H1 (cell line): ENCODE results near the gene IGSF9B.

Experiments used
- CREB1 ChIP-seq: IDR thresholded peaks from 2 replicates; pipeline ENCODE4 v1.6.1; 2012; ENCODE audit warnings: inconsistent platforms
- CTCF ChIP-seq, 3 experiments: IDR thresholded peaks; 1 replicate in 2 of 3; 2 replicates in 1 of 3; pipeline versions ENCODE4 v1.5.1 to v1.6.1; 2011; ENCODE audit warnings: low read length in 3 of 3, mild to moderate bottlenecking in 3 of 3, inconsistent platforms in 2 of 3, low read depth in 1 of 3, moderate library complexity in 1 of 3; ENCODE audit not compliant: insufficient read depth in 1 of 3; ENCODE audit errors: control extremely low read depth in 1 of 3
- EP300 ChIP-seq, 2 experiments: IDR thresholded peaks; 1 replicate in 1 of 2; 2 replicates in 1 of 2; pipeline ENCODE4 v1.6.1; 2011 to 2012; ENCODE audit warnings: low read depth in 2 of 2, low read length in 2 of 2, mild to moderate bottlenecking in 2 of 2, borderline replicate concordance in 1 of 2, inconsistent platforms in 1 of 2, moderate library complexity in 1 of 2
- JUND ChIP-seq: IDR thresholded peaks from 2 replicates; pipeline ENCODE4 v1.6.1; 2011; ENCODE audit warnings: mild to moderate bottlenecking, improper control_type of control experiment, low read length
- POLR2A ChIP-seq, 2 experiments: IDR thresholded peaks; 1 replicate in 1 of 2; 2 replicates in 1 of 2; pipeline ENCODE4 v1.6.1; 2011; ENCODE audit warnings: low read depth in 2 of 2, low read length in 2 of 2, mild to moderate bottlenecking in 2 of 2; ENCODE audit errors: control extremely low read depth in 1 of 2
- YY1 ChIP-seq: IDR thresholded peaks from 2 replicates; pipeline ENCODE4 v1.6.1; 2011; ENCODE audit warnings: low read depth, mild to moderate bottlenecking, low read length

- TF ChIP-seq CTCF (IDR thresholded peaks at IDR 0.05; ENCODE audit: control extremely low read depth in 1 of 3, insufficient read depth in 1 of 3, low read depth in 1 of 3, low read length in 3 of 3) (no peak), YY1 (no peak), EP300 (IDR thresholded peaks at IDR 0.05; ENCODE audit: borderline replicate concordance in 1 of 2, low read depth in 2 of 2, low read length in 2 of 2) (no peak), CREB1 (no peak), JUND (no peak), POLR2A (IDR thresholded peaks at IDR 0.05; ENCODE audit: control extremely low read depth in 1 of 2, low read depth in 2 of 2, low read length in 2 of 2) (no peak)
Observed at GRCh38 chr11:133938166-133938565, 18.6 kb downstream of the IGSF9B start.
